SJSA1 (cell line): ENCODE results near the gene FBXO22. TPM values are rescaled to one million over a fixed set of nuclear protein-coding genes. Genes with fewer than 3 reads are reported as not detected.
"Not testable (repeated sequence)": the region's sequence is repeated elsewhere in the genome, so short reads cannot be mapped to it uniquely, and the experiment has no call there.

Source experiments
- DNase-seq, 2 experiments: peaks; one replicate each; pipeline ENCODE4 v3.0.0-alpha.2; 2015 to 2020; ENCODE audit warnings: low spot score in 2 of 2, low read depth in 1 of 2
- H3K27ac ChIP-seq: fragments of 250-450 bp; sonication (Bioruptor Pico); 2 replicates; pipeline ENCODE4 v1.5.1; 2020; ENCODE audit warnings: mild to moderate bottlenecking, moderate library complexity
- H3K27me3 ChIP-seq: fragments of 250-450 bp; sonication (Bioruptor Pico); replicated peaks from 2 replicates; pipeline ENCODE4 v1.5.1; 2020; ENCODE audit warnings: mild to moderate bottlenecking, moderate library complexity
- H3K36me3 ChIP-seq: fragments of 250-450 bp; sonication (Bioruptor Pico); 2 replicates; pipeline ENCODE4 v1.5.1; 2020; ENCODE audit warnings: mild to moderate bottlenecking
- H3K4me1 ChIP-seq: fragments of 250-450 bp; sonication (Bioruptor Pico); replicated peaks from 2 replicates; pipeline ENCODE4 v1.6.1; 2021; ENCODE audit warnings: mild to moderate bottlenecking
- H3K4me3 ChIP-seq: fragments of 250-450 bp; sonication (Bioruptor Pico); 2 replicates; pipeline ENCODE4 v1.5.1; 2020; ENCODE audit warnings: mild to moderate bottlenecking
- H3K9me3 ChIP-seq: fragments of 250-450 bp; sonication (Bioruptor Pico); replicated peaks from 2 replicates; pipeline ENCODE4 v1.5.1; 2020; ENCODE audit warnings: mild to moderate bottlenecking
- total RNA-seq: library from RNA; depleted of rRNA; stranded (reverse); fragments of >200 nt; shearing (Covaris generic); gene quantifications from 2 replicates; pipeline ENCODE4 v1.2.3, GENCODE V29; 2014; rRNA removed

Gene FBXO22
- 63.6 and 66.9 TPM in 2 replicates for total RNA-seq

DNA sequence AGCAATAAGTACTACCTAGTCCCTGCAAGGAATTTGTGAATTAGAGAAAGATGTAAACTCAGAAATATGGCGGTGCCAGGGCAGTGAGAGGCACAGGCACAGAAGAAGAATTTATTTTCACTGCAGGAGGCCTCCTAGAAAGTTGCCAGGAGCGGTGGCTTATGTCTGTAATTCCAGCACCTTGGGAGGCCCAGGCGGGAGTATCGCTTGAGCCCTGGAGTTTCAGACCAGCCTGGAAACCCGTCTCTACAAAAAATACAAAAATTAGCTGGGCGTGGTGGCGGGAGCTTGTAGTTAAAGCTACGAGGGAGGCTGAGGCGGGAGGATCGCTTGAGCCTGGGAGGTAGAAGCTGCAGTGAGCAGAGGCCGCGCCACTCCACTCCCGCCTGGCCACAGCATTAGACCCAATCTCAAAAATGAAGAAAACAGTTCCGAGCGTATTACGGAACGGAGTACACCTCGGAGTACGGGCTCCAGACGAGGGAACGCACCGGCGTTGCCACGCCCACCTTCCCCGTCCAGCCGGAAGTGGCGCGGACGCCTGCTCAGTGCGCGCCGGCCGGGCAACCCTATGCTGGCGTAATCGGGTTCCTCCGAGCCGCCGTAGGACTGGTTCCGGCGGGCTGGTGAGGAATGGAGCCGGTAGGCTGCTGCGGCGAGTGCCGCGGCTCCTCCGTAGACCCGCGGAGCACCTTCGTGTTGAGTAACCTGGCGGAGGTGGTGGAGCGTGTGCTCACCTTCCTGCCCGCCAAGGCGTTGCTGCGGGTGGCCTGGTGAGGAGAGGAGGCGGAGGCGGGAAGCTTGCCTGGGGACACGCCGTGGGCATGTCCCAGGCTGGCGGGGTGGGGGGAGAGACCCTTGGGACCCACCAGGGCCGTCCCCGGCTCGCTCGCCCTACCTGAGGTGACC is at the start of gene FBXO22:
Gene FBXO22 (plus strand): TSS at position 548 of the 909 bp plus-strand sequence. CDS start 86 bp downstream, at position 634.
- no peaks in the 10 kb centered on the region for H3K9me3 ChIP-seq
- peak within 1 kb of the TSS; percentile 43 for H3K27ac ChIP-seq
- DNase-seq: peak; percentile 90 to 91
- no peaks in the 10 kb centered on the region for H3K27me3 ChIP-seq
- peak within 1 kb of the TSS; percentile 90 for H3K4me3 ChIP-seq
- peaks cover 44% of the 10 kb centered on the region for H3K36me3 ChIP-seq
- H3K4me1 ChIP-seq: peaks cover 15% of the 10 kb centered on the region

DNA sequence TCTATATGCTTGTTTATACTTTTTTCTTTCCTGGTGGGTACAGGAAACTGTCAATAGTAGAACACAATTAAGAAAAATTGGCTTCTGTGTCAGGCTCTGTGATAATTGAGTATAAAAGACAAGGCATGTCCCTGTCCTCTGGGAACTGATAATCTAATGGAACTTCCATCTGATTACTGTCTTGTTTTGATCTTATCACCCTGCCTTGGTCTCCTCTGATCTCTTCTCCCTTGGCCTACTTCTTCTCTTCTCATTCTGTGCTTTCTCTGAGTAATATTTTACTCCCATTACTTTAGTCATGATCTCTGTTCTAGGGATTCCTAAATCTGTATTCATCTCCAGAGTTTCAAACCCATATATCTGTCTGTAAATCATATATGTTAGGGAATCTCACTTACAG is 45.8 kb upstream of the FBXO22 start:
- H3K9me3 ChIP-seq: no peaks in the 10 kb centered on the region
- H3K36me3 ChIP-seq: peaks cover 26% of the 10 kb centered on the region
- no peak overlapping the region for H3K4me3 ChIP-seq
- no peak overlapping the region for H3K27ac ChIP-seq
- no peak for DNase-seq
- H3K4me1 ChIP-seq: peaks cover 4% of the 10 kb centered on the region
- H3K27me3 ChIP-seq: no peaks in the 10 kb centered on the region

GRCh38 chr15:75861750-75862402 is 41.8 kb upstream of the FBXO22 start:
- Histone ChIP-seq H3K27ac (no peak overlapping the region), H3K36me3 (peaks cover 16% of the 10 kb centered on the region), H3K4me3 (no peak overlapping the region), H3K4me1 (peaks cover 8% of the 10 kb centered on the region), H3K9me3 (no peaks in the 10 kb centered on the region), H3K27me3 (no peaks in the 10 kb centered on the region)
- DNase-seq: no peak

GRCh38 chr15:75862796-75863195 is 40.9 kb upstream of the FBXO22 start:
- Histone ChIP-seq H3K9me3 (no peaks in the 10 kb centered on the region), H3K36me3 (peaks cover 18% of the 10 kb centered on the region), H3K27me3 (no peaks in the 10 kb centered on the region), H3K4me3 (no peak overlapping the region), H3K4me1 (peaks cover 8% of the 10 kb centered on the region), H3K27ac (no peak overlapping the region)
- no peak for DNase-seq

GRCh38 chr15:75864213-75865059 is 39.2 kb upstream of the FBXO22 start:
- Histone ChIP-seq H3K27ac (no peak overlapping the region), H3K27me3 (no peaks in the 10 kb centered on the region), H3K4me3 (no peak overlapping the region), H3K36me3 (peaks cover 23% of the 10 kb centered on the region), H3K4me1 (peaks cover 6% of the 10 kb centered on the region), H3K9me3 (no peaks in the 10 kb centered on the region)
- no peak for DNase-seq

- H3K27ac ChIP-seq, H3K4me1 ChIP-seq, H3K4me3 ChIP-seq, DNase-seq, H3K9me3 ChIP-seq, H3K27me3 ChIP-seq: not testable (repeated sequence)
- peaks cover 30% of the 10 kb centered on the region for H3K36me3 ChIP-seq
These were observed 37.6 kb upstream of the FBXO22 start for GRCh38 chr15:75866045-75866444.

GRCh38 chr15:75866916-75867315 is 36.8 kb upstream of the FBXO22 start:
- Histone ChIP-seq H3K4me1 (peaks cover 4% of the 10 kb centered on the region; the same call in 1 of the 2 replicates), H3K36me3 (peaks cover 25% of the 10 kb centered on the region), H3K4me3 (no peak overlapping the region), H3K9me3 (no peaks in the 10 kb centered on the region), H3K27ac (no peak overlapping the region), H3K27me3 (no peaks in the 10 kb centered on the region)
- no peak for DNase-seq

DNA sequence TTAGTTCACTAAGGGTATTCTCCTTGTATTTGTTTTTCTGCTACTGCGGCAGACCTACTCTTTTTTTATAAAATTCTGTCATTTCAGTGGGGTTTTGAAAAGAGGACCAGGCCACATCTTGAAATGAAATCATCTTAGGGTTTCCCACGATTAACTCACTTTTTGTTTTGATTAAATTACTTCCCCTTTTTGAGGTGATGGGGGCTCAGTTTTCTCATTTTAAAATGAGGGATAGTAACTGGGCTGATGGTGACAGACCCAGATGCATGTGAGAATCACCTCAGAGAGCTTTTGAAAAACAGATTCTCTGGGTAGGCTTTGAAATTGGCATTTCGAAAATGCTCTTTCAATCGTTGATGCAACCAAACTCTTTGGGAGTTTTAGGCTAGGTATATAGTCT is 36.2 kb upstream of the FBXO22 start:
- peaks cover 23% of the 10 kb centered on the region for H3K36me3 ChIP-seq
- H3K27ac ChIP-seq: no peak overlapping the region

DNA sequence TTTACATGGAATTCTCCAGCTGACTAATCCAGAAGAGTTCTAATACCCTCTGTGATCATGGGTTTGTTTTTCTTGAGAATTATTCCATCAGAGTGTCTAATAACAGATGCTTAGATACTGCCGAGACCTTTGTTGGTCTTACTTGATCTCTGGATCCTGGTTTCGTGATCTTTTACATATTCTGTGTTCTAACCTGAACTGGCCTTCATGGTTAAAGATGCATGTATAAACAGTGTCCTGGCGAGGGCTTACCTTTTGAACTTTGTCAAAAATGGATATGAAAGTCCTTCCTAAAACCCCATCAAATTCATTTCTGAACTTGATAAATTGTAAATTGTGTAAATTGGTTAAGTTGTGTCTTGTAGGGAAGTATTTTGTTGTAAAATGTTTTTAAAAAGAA is 35.7 kb upstream of the FBXO22 start:
- DNase-seq: no peak
- H3K9me3 ChIP-seq: no peaks in the 10 kb centered on the region
- H3K27ac ChIP-seq: no peak overlapping the region
- H3K27me3 ChIP-seq: no peaks in the 10 kb centered on the region
- H3K4me3 ChIP-seq: no peak overlapping the region
- H3K36me3 ChIP-seq: peaks cover 23% of the 10 kb centered on the region
- H3K4me1 ChIP-seq: peaks cover 2% of the 10 kb centered on the region; the same call in 1 of the 2 replicates

More for the DNA sequence above, 36.2 kb upstream of the FBXO22 start:
- H3K4me1 ChIP-seq: peaks cover 4% of the 10 kb centered on the region; the same call in 1 of the 2 replicates
- H3K4me3 ChIP-seq: no peak overlapping the region
- no peaks in the 10 kb centered on the region for H3K9me3 ChIP-seq
- no peak for DNase-seq
- no peaks in the 10 kb centered on the region for H3K27me3 ChIP-seq

DNA sequence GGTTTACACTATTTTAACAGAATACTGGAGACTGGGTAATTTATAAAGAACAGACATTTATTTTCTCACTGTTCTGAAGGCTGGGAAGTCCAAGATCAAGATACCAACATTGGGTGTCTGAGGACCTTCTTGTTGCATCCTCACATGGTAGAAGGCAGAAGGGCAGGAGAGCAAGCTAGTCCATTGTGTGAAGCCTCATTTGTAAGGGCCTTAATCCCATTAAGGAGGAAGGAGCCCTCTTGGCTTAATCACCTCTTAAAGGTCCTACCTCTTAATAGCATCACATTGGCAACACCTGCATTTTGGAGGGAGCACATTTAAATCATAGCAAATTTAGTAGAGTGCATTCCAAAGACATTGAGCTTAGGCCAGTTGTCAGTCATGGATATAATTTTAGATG is 34.2 kb upstream of the FBXO22 start:
- Histone ChIP-seq H3K27me3 (no peaks in the 10 kb centered on the region), H3K4me3 (no peak overlapping the region), H3K4me1 (no peaks in the 10 kb centered on the region), H3K9me3 (no peaks in the 10 kb centered on the region), H3K27ac (no peak overlapping the region), H3K36me3 (peaks cover 28% of the 10 kb centered on the region)
- DNase-seq: no peak

DNA sequence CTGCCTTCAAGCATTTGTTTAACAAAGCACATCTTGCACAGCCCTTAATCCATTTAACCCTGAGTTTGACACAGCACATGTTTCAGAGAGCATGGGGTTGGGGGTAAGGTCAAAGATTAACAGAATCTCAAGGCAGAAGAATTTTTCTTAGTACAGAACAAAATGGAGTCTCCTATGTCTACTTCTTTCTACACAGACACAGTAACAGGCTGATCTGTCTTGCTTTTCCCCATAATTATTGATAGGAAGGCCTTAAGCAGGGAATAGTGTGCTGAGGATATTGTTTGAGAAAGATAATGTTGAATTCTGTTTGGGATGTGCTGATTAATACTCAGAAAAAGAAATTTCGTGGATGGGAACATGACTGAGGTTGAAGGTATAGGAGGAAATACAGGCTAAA is 32.1 kb upstream of the FBXO22 start:
- H3K36me3 ChIP-seq: peaks cover 40% of the 10 kb centered on the region
- H3K27ac ChIP-seq, DNase-seq, H3K4me3 ChIP-seq, H3K4me1 ChIP-seq, H3K27me3 ChIP-seq, H3K9me3 ChIP-seq: not testable (repeated sequence)

DNA sequence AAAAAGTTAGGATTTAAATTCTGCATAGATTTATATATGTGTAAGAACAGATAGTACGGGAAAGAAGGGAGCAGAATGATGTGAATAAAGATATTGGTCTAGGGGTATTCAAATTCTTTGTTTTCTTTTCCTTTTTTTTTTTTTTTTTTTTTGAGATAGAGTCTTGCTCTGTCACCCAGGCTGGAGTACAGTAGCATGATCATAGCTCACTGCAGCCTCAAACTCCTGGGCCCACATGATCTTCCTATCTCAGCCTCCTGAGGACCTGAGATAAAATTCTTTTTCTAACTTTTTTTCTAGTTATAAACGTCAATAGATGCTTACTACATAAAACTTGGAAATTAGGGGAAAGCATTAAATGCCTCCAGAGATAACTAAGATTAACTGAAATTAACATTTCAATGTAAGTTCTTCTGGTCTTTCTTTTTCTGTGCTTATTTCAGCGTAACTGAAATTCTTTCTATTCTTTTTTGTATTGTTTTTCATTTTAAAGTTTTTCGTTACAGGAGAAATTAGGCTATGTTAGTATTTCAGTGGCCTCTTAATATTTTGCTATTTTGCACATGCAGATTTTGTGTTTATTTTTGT is 31.2 kb upstream of the FBXO22 start:
- H3K27ac ChIP-seq: no peak overlapping the region
- no peaks in the 10 kb centered on the region for H3K9me3 ChIP-seq
- peaks cover 40% of the 10 kb centered on the region for H3K36me3 ChIP-seq
- no peak for DNase-seq
- H3K4me3 ChIP-seq: no peak overlapping the region
- no peaks in the 10 kb centered on the region for H3K27me3 ChIP-seq
- no peaks in the 10 kb centered on the region for H3K4me1 ChIP-seq

DNA sequence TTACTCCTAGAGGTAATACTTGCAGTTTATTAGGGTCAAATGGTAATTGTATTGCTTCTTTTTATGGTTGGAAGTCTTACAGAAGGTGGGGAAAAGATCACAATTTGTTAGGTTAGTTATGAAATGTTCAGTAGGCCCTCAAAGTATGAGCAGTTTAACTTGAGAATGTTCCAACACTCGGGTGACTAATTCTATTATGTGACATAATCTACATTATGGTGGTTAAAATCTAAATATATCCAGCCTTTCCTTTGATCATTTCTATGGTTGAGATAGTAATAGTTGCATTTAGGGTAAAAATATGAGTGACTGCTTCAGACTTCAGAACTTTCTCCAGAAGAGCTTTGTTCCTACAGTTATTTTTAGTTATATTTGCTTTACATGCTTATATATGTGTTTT is 19.6 kb upstream of the FBXO22 start:
- Histone ChIP-seq H3K4me1 (no peaks in the 10 kb centered on the region), H3K4me3 (no peak overlapping the region), H3K9me3 (no peaks in the 10 kb centered on the region), H3K27ac (no peak overlapping the region), H3K36me3 (peaks cover 35% of the 10 kb centered on the region), H3K27me3 (no peaks in the 10 kb centered on the region)
- DNase-seq: no peak
